ENCODE measurements around the gene DLL1. TPM values are rescaled to one million over a fixed set of nuclear protein-coding genes. Genes with fewer than 3 reads are reported as not detected.

Gene DLL1
- total RNA-seq, 4 donors from 2014 or later: 3.3 to 7.9 (median 6.6) TPM

DNA sequence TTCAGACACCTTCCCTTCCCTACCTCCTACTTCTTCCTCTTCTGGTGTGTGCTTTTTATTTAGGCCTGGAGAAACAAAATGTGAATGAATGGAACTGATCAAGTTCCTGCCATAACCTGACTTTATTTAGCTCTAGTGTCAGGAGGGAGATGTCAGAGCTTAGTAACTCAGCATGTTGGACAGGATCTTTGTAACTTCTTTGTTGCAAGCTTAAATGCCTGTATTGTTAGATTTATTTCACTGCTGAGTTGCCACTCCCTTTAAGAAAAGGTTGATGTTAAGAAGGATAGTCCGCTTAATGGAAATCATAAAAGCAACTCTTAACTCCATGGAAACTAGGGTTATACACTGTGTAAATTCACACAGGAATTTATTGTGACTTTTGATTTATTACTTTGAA lies 17.9 kb upstream of the DLL1 start:
- TF ChIP-seq POLR2A (IDR thresholded peaks at IDR 0.05): no peak
- TF ChIP-seq EP300 (IDR thresholded peaks at IDR 0.05): no peak
- no peak for TF ChIP-seq CTCF (IDR thresholded peaks at IDR 0.05)
- 77 to 87% methylated on average over 1 of the region's 1 CpG for WGBS, 2 donors
- no peak for DNase-seq (ENCODE audit: low spot score in 2 of 2)
- peaks cover 0 to 65% (median 19%) of the 10 kb centered on the region in 4 donors for H3K4me1 ChIP-seq
- no peak overlapping the region for H3K27ac ChIP-seq
- peaks cover 0 to 7% (median 0%) of the 10 kb centered on the region in 3 donors for H3K36me3 ChIP-seq
- no peaks in the 10 kb centered on the region for H3K27me3 ChIP-seq
- no peak overlapping the region for H3K4me3 ChIP-seq
- H3K9me3 ChIP-seq: no peaks in the 10 kb centered on the region

- H3K27me3 ChIP-seq: no peaks in the 10 kb centered on the region
- H3K27ac ChIP-seq: peak overlapping the region; percentile 58 to 92 (median 90)
- TF ChIP-seq POLR2A (IDR thresholded peaks at IDR 0.05) (no peak), EP300 (IDR thresholded peaks at IDR 0.05) (no peak), CTCF (IDR thresholded peaks at IDR 0.05) (no peak)
- no peak for DNase-seq (ENCODE audit: low spot score in 2 of 2)
- H3K9me3 ChIP-seq: no peaks in the 10 kb centered on the region
- H3K4me1 ChIP-seq: peaks cover 0 to 53% (median 19%) of the 10 kb centered on the region in 4 donors
- peaks cover 0 to 7% (median 0%) of the 10 kb centered on the region in 3 donors for H3K36me3 ChIP-seq
- H3K4me3 ChIP-seq: peak overlapping the region; percentile 63 to 90 (median 80)
- 6 to 7% methylated on average over 15 of the region's 15 CpGs for WGBS, 2 donors
Observed at GRCh38 chr6:170307080-170307545, 16.2 kb upstream of the DLL1 start.

DNA sequence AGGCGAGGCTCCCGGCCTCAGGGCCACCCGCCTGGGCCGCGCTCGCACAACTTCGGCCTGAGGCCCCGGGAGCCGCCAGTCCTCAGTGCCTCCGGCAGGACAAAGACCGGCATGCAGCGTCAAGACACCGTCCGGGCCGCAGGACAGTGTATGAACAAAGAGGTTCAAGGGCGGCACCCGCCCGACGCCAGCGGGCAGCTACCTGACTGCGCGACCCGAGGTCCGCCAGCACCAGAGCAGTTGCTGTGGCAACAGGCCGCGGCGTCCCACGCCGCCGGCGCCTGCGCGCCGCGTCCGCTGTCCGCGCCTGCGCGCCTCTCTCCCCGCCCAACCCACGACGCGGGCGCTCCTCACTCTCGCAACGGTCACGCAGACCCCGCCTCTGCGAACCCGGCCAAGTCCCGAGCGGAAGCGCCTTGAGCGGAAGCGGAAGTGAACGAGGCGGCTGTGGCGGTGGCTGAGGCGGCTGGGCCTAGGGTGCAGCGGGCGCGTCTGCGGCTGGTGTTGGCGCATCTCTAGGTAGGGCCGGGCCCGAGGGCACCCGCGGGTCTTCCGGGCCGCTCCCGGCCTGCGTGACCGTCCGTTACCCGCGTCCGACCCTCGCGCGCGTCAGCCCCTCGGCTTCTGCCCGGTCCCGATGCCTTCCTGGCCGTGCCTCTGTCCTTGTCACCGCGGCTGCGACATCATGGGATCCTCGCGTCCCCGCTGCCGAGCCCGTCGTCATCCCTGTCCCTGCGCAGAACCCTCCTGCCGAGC lies 15.6 kb upstream of the DLL1 start, which contains the start of gene FAM120B:
Gene FAM120B, plus strand, starts transcription at position 435 of the 756 bp plus-strand sequence. CDS start 10,633 bp downstream, outside the sequence.
- DNase-seq (ENCODE audit: low spot score in 2 of 2): peak; percentile 92 to 93
- Histone ChIP-seq H3K27me3 (no peaks in the 10 kb centered on the region), H3K9me3 (no peaks in the 10 kb centered on the region), H3K36me3 (peaks cover 0 to 7% (median 0%) of the 10 kb centered on the region in 3 donors), H3K4me3 (peak within 1 kb of the TSS; percentile 63 to 90 (median 80)), H3K4me1 (peaks cover 0 to 51% (median 19%) of the 10 kb centered on the region in 4 donors), H3K27ac (peak within 1 kb of the TSS; percentile 58 to 92 (median 90))
- WGBS, 2 donors: 1% methylated on average over 25 to 30 of the region's 97 CpGs
- peak in 1 of 5 experiments; percentile 33 for TF ChIP-seq CTCF (IDR thresholded peaks at IDR 0.05)
- peak; percentile 83 to 85 for TF ChIP-seq POLR2A (IDR thresholded peaks at IDR 0.05)
- TF ChIP-seq EP300 (IDR thresholded peaks at IDR 0.05): peak; percentile 23 to 95

GRCh38 chr6:170305805-170306323 lies 15.0 kb upstream of the DLL1 start:
- Histone ChIP-seq H3K36me3 (peaks cover 0 to 3% (median 0%) of the 10 kb centered on the region in 3 donors), H3K4me1 (peaks cover 0 to 44% (median 19%) of the 10 kb centered on the region in 4 donors)

DNA sequence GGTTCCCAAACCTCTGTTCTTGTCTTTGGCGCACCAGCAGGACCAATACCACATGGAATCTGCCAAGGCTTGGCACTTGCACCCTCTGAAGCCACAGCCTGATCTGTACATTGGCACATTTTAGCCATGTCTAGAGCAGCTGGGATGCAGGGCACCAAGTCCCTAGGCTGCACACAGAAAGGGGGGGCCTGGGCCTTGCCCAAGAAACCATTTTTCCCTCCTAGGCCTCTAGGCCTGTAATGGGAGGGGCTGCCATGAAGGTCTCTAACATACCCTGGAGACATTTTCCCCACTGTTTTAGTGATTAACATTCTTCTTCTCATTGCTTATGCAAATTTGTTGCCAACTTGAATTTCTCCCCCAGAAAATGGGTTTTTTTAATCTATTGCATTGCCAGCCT lies 10.3 kb upstream of the DLL1 start:
- peaks cover 0 to 21% (median 9%) of the 10 kb centered on the region in 4 donors for H3K4me1 ChIP-seq
- no peak for TF ChIP-seq POLR2A (IDR thresholded peaks at IDR 0.05)
- TF ChIP-seq EP300 (IDR thresholded peaks at IDR 0.05): no peak
- no peak for TF ChIP-seq CTCF (IDR thresholded peaks at IDR 0.05)
- no peaks in the 10 kb centered on the region for H3K36me3 ChIP-seq
- no peak for DNase-seq (ENCODE audit: low spot score in 2 of 2)
- H3K9me3 ChIP-seq: no peaks in the 10 kb centered on the region
- no peak overlapping the region for H3K27ac ChIP-seq
- 92 to 100% methylated on average over 1 of the region's 1 CpG for WGBS, 2 donors
- peaks cover 3 to 38% of the 10 kb centered on the region in 2 donors for H3K27me3 ChIP-seq
- H3K4me3 ChIP-seq: no peak overlapping the region

More at GRCh38 chr6:170305805-170306323, 15.0 kb upstream of the DLL1 start:
- no peaks in the 10 kb centered on the region for H3K27me3 ChIP-seq
- H3K27ac ChIP-seq: peak overlapping the region in 3 of 4 donors; percentile 56 to 92 (median 89)
- WGBS, 2 donors: 39 to 57% methylated on average over 6 to 10 of the region's 29 CpGs
- H3K9me3 ChIP-seq: no peaks in the 10 kb centered on the region
- no peak for TF ChIP-seq EP300 (IDR thresholded peaks at IDR 0.05)
- TF ChIP-seq POLR2A (IDR thresholded peaks at IDR 0.05): no peak
- no peak for DNase-seq (ENCODE audit: low spot score in 2 of 2)
- H3K4me3 ChIP-seq: peak overlapping the region; percentile 63 to 86 (median 70)
